Neural progenitor cell (in vitro differentiated cells): ENCODE measurements around the gene MUSTN1. TPM values are rescaled to one million over a fixed set of nuclear protein-coding genes. Genes with fewer than 3 reads are reported as not detected.

Experiments used
- DNase-seq: peaks from one replicate; pipeline ENCODE4 v3.0.0-alpha.2; 2016; ENCODE audit warnings: low spot score
- H2AFZ ChIP-seq: fragments of 200-600 bp; sonication (generic); replicated peaks from 2 replicates; pipeline ENCODE4 v1.6.1; 2016; ENCODE audit warnings: antibody characterized with exemption
- H3F3A ChIP-seq: fragments of 200-600 bp; sonication (generic); 2 replicates; pipeline ENCODE4 v1.6.1; 2016; ENCODE audit warnings: antibody characterized with exemption, low read depth
- H3K27ac ChIP-seq: fragments of 200-600 bp; sonication (generic); 2 replicates; pipeline ENCODE4 v1.5.1; 2016; ENCODE audit warnings: mild to moderate bottlenecking
- H3K27me3 ChIP-seq: fragments of 200-600 bp; sonication (generic); 2 replicates; pipeline ENCODE4 v1.6.1; 2016; ENCODE audit warnings: mild to moderate bottlenecking, moderate library complexity
- H3K36me3 ChIP-seq: fragments of 200-600 bp; sonication (generic); 2 replicates; pipeline ENCODE4 v1.5.1; 2016
- H3K4me1 ChIP-seq: fragments of 200-600 bp; sonication (generic); 2 replicates; pipeline ENCODE4 v1.6.1; 2016; ENCODE audit warnings: mixed run types
- H3K4me2 ChIP-seq: fragments of 200-600 bp; sonication (generic); 2 replicates; pipeline ENCODE4 v1.6.1; 2016
- H3K4me3 ChIP-seq: fragments of 200-600 bp; sonication (generic); 2 replicates; pipeline ENCODE4 v1.5.1; 2016
- H3K79me2 ChIP-seq: fragments of 200-600 bp; sonication (generic); 2 replicates; pipeline ENCODE4 v1.6.1; 2016; ENCODE audit warnings: low read depth
- H3K9ac ChIP-seq: fragments of 200-600 bp; sonication (generic); 2 replicates; pipeline ENCODE4 v1.6.1; 2016
- H3K9me3 ChIP-seq: fragments of 200-600 bp; sonication (generic); 2 replicates; pipeline ENCODE4 v1.5.1; 2016; ENCODE audit warnings: low read depth
- H4K20me1 ChIP-seq: fragments of 200-600 bp; sonication (generic); 2 replicates; pipeline ENCODE4 v1.6.1; 2016; ENCODE audit warnings: low read depth
- H3K27ac Mint-ChIP-seq: 3 replicates; pipeline ENCODE4 v1.8.0; 2021; ENCODE audit warnings: mixed read lengths
- H3K27me3 Mint-ChIP-seq: 2 replicates; pipeline ENCODE4 v1.8.0; 2022; ENCODE audit warnings: low read depth, mild to moderate bottlenecking, inconsistent platforms, moderate library complexity, mixed read lengths; ENCODE audit not compliant: insufficient read depth
- H3K36me3 Mint-ChIP-seq: 3 replicates; pipeline ENCODE4 v1.8.0; 2021; ENCODE audit warnings: mixed read lengths
- H3K4me1 Mint-ChIP-seq: 3 replicates; pipeline ENCODE4 v1.8.0; 2021; ENCODE audit warnings: mixed read lengths
- H3K4me3 Mint-ChIP-seq: 3 replicates; pipeline ENCODE4 v1.8.0; 2021; ENCODE audit warnings: mild to moderate bottlenecking, moderate library complexity, mixed read lengths
- H3K9me3 Mint-ChIP-seq: 3 replicates; pipeline ENCODE4 v1.8.0; 2020; ENCODE audit warnings: mixed read lengths
- EZH2 ChIP-seq: fragments of 200-600 bp; sonication (generic); IDR thresholded peaks from 2 replicates; pipeline ENCODE4 v1.6.1; 2017; ENCODE audit warnings: antibody characterized with exemption, mild to moderate bottlenecking, moderate library complexity
- EZH2phosphoT487 ChIP-seq: fragments of 200-600 bp; sonication (generic); IDR thresholded peaks from 2 replicates; pipeline ENCODE4 v1.6.1; 2017; ENCODE audit warnings: antibody characterized with exemption
- microRNA-seq: library from miRNA; unstranded; fragments of <30 nt; microRNA quantifications from one replicate; pipeline ENCODE4, GENCODE V29; 2016
- small RNA-seq: library from RNA; depleted of rRNA; stranded (forward); fragments of <200 nt; gene quantifications from one replicate; pipeline ENCODE3, GENCODE V24; 2015
- total RNA-seq: library from RNA; depleted of rRNA; stranded (reverse); fragments of >200 nt; gene quantifications from 2 replicates; pipeline ENCODE4 v1.2.3, GENCODE V29; 2015; ENCODE audit warnings: low replicate concordance
- TF ChIP-seq, protein P1 (sequence below): fragments of 200-600 bp; sonication (generic); IDR thresholded peaks from 2 replicates; pipeline ENCODE4 v1.5.1; 2017; ENCODE audit warnings: antibody characterized with exemption, mild to moderate bottlenecking

The MUSTN1 gene
- total RNA-seq, 1 donor from 2014 or later: 2.0 TPM

DNA sequence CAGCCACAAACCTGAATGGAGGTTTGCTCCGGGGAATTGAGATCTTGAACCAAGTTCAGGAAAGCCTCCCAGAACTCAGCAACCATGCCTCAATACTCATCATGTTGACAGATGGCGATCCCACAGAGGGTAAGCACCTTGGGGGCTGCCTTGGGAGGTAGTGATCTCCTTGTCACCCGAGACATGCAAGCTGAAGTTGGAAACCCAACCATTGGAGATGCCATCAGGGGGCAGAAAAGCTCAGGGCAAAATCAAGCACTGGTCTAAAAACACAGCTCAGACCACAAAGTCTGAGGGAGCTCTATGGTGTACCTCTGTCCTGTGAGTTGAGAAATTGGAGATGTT, 51.6 kb downstream of the MUSTN1 start:
- no peak overlapping the region for H3K4me3 ChIP-seq
- Mint-ChIP-seq H3K27me3 (peaks cover 9% of the 10 kb centered on the region), H3K36me3 (no peaks in the 10 kb centered on the region), H3K27ac (no peak overlapping the region), H3K9me3 (no peaks in the 10 kb centered on the region), H3K4me3 (no peak overlapping the region), H3K4me1 (peaks cover 3% of the 10 kb centered on the region)
- no peak for DNase-seq
- no peak overlapping the region for H3K4me2 ChIP-seq
- H3K27me3 ChIP-seq: no peaks in the 10 kb centered on the region
- no peaks in the 10 kb centered on the region for H4K20me1 ChIP-seq
- TF ChIP-seq, protein P1, sequence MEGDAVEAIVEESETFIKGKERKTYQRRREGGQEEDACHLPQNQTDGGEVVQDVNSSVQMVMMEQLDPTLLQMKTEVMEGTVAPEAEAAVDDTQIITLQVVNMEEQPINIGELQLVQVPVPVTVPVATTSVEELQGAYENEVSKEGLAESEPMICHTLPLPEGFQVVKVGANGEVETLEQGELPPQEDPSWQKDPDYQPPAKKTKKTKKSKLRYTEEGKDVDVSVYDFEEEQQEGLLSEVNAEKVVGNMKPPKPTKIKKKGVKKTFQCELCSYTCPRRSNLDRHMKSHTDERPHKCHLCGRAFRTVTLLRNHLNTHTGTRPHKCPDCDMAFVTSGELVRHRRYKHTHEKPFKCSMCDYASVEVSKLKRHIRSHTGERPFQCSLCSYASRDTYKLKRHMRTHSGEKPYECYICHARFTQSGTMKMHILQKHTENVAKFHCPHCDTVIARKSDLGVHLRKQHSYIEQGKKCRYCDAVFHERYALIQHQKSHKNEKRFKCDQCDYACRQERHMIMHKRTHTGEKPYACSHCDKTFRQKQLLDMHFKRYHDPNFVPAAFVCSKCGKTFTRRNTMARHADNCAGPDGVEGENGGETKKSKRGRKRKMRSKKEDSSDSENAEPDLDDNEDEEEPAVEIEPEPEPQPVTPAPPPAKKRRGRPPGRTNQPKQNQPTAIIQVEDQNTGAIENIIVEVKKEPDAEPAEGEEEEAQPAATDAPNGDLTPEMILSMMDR: no peak
- no peak for TF ChIP-seq EZH2
- no peak for TF ChIP-seq EZH2phosphoT487
- H3K9ac ChIP-seq: no peak overlapping the region
- H3K79me2 ChIP-seq: no peaks in the 10 kb centered on the region
- H3K9me3 ChIP-seq: no peaks in the 10 kb centered on the region
- no peaks in the 10 kb centered on the region for H3K4me1 ChIP-seq
- H2AFZ ChIP-seq: no peak overlapping the region
- H3K27ac ChIP-seq: no peak overlapping the region
- no peaks in the 10 kb centered on the region for H3F3A ChIP-seq
- no peaks in the 10 kb centered on the region for H3K36me3 ChIP-seq

Small RNA genes lying within 50 kb of the gene (microRNA-seq; reads per million reads assigned to microRNA genes)
- not detected for gene MIR8064

Small RNA genes lying within 50 kb of the gene (small RNA-seq; reads per million reads assigned to genes)
- gene MIR8064 (not detected), gene MUSTN1 (not detected)

Other genes with a start within 250 kb of the MUSTN1 start
- 88.6 and 116 TPM in 2 replicates for gene PBRM1, start 149.1 kb downstream of the MUSTN1 start, total RNA-seq
- 113 and 169 TPM in 2 replicates for gene GNL3, start 149.0 kb downstream of the MUSTN1 start, total RNA-seq
- 76.3 and 88.0 TPM in 2 replicates for gene GLT8D1, start 129.2 kb downstream of the MUSTN1 start, total RNA-seq
- gene SPCS1, start 128.9 kb downstream of the MUSTN1 start, total RNA-seq: 142 and 162 TPM in 2 replicates
- 41.8 and 42.0 TPM in 2 replicates for gene NEK4, start 64.1 kb downstream of the MUSTN1 start, total RNA-seq
- not detected in 2 replicates for gene ITIH1, start 57.4 kb downstream of the MUSTN1 start, total RNA-seq
- gene ITIH3, start 40.2 kb downstream of the MUSTN1 start, total RNA-seq: not detected in 2 replicates
- gene ITIH4, start 4.3 kb downstream of the MUSTN1 start, total RNA-seq: 1.1 and 2.4 TPM in 2 replicates
- 10.2 and 17.3 TPM in 2 replicates for gene STIMATE, start 62.5 kb upstream of the MUSTN1 start, total RNA-seq
- gene SFMBT1, start 211.1 kb upstream of the MUSTN1 start, total RNA-seq: 18.5 and 22.7 TPM in 2 replicates